ENCODE results near the gene MYRF. TPM values are rescaled to one million over a fixed set of nuclear protein-coding genes. Genes with fewer than 3 reads are reported as not detected.

Gene MYRF
- total and polyA plus RNA-seq, 2 donors (not counting 3 experiments of a cell fraction or from before 2014, with no cell fraction given) = 0.82 to 0.98 TPM

DNA sequence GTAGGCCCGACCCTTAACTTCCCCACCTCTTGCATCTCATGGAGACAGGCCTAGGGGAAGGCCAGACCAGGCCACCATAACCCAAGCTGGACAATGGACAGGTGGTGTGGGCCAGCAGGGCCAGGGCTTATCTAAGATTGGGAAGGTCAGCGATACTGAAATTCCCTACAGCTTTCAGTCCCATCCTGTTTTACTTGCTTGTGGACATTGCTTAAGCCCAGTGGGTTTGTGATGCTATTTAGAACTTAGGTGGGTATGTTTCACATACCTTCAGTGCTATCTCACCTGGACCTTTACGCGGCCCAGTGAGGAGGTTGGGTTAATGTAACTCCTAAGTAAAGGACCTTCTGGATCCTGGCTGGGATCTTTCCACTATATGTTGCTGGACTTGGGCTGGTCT, 77.4 kb downstream of the MYRF start:
- BruUV-seq (replicated peaks) = no TSS peak
- Histone ChIP-seq H3K27ac (ENCODE audit: insufficient read depth, low read depth, low read length) (peak overlapping the region; percentile 86), H2AFZ (ENCODE audit: low read depth, low read length) (no peak overlapping the region), H3K27me3 (ENCODE audit: control insufficient read depth in 2 of 2, insufficient read depth in 2 of 2, low read length in 2 of 2) (no peaks in the 10 kb centered on the region), H3K36me3 (ENCODE audit: control insufficient read depth in 2 of 2, extremely low read depth in 1 of 2, insufficient read depth in 2 of 2, low read length in 2 of 2) (no peaks in the 10 kb centered on the region), H3K79me2 (ENCODE audit: control insufficient read depth, insufficient read depth, low read length) (peaks cover 61% of the 10 kb centered on the region), H3K9me3 (replicated peaks; ENCODE audit: control insufficient read depth, insufficient read depth, low read length) (no peaks in the 10 kb centered on the region), H3K4me3 (replicated peaks in 1 of 3; ENCODE audit: insufficient read depth in 1 of 3, low read depth in 1 of 3, low read length in 3 of 3) (peak overlapping the region; percentile 69 to 93 (median 76)), H3K9ac (replicated peaks; ENCODE audit: extremely low read depth, insufficient read depth, low read length) (peak overlapping the region; percentile 43), H3K4me2 (ENCODE audit: insufficient read depth, low read length) (peak overlapping the region; percentile 77), H4K20me1 (replicated peaks; ENCODE audit: control insufficient read depth, extremely low read depth, insufficient read depth, low read length) (peaks cover 4% of the 10 kb centered on the region), H3K9me1 (replicated peaks; ENCODE audit: control insufficient read depth, extremely low read depth, insufficient read depth, low read length) (no peaks in the 10 kb centered on the region), H3K4me1 (ENCODE audit: control insufficient read depth, extremely low read depth, insufficient read depth, low read length) (peaks cover 60% of the 10 kb centered on the region)
- ChIA-PET POLR2A (interaction anchor here (1.8 to 4.3 kb wide), 2 partner anchors 13 to 33 kb away, joined by 4 to 36 read pairs; partner anchors contain the start of gene FADS1), CTCF (interaction anchor here (1.0 to 3.6 kb wide), 5 partner anchors 10 to 252 kb away, joined by 3 to 50 read pairs (median 4); partner anchors contain the start of genes FADS1, FEN1 and TMEM258)
- FAIRE-seq (no peak), DNase-seq (ENCODE audit: low read depth, low spot score) (no peak)
- dilution Hi-C loops (cut with MboI; ENCODE audit: extremely low pct_ligation_motif_present, low sequenced_read_pairs) = no loop called here
- TF ChIP-seq POLR2A (IDR thresholded peaks at IDR 0.05; ENCODE audit: low read depth, low read length) (peak; percentile 42), MAX (IDR thresholded peaks at IDR 0.05; ENCODE audit: insufficient read depth, insufficient read length) (no peak)
- intact Hi-C loops (cut with micrococcal nuclease) = no loop called here

- no peaks in the 10 kb centered on the region for H3K36me3 ChIP-seq (ENCODE audit: control insufficient read depth in 2 of 2, extremely low read depth in 1 of 2, insufficient read depth in 2 of 2, low read length in 2 of 2)
- DNase-seq (ENCODE audit: low read depth, low spot score) (no peak), FAIRE-seq (peak; percentile 80)
- ChIA-PET POLR2A (interaction anchor here (1.8 to 4.3 kb wide), 2 partner anchors 14 to 34 kb away, joined by 4 to 36 read pairs; partner anchors contain the start of gene FADS1), CTCF (interaction anchor here (0.9 to 3.6 kb wide), 8 partner anchors 10 to 278 kb away, joined by 3 to 50 read pairs (median 6); partner anchors contain the start of gene FADS1)
- no peak overlapping the region for H2AFZ ChIP-seq (ENCODE audit: low read depth, low read length)
- peaks cover 66% of the 10 kb centered on the region for H3K4me1 ChIP-seq (ENCODE audit: control insufficient read depth, extremely low read depth, insufficient read depth, low read length)
- peaks cover 67% of the 10 kb centered on the region for H3K79me2 ChIP-seq (ENCODE audit: control insufficient read depth, insufficient read depth, low read length)
- peak overlapping the region; percentile 43 for H3K9ac ChIP-seq (replicated peaks; ENCODE audit: extremely low read depth, insufficient read depth, low read length)
- no peaks in the 10 kb centered on the region for H3K9me3 ChIP-seq (replicated peaks; ENCODE audit: control insufficient read depth, insufficient read depth, low read length)
- TSS peak; percentile 8 for BruUV-seq (replicated peaks)
- H3K4me2 ChIP-seq (ENCODE audit: insufficient read depth, low read length) = peak overlapping the region; percentile 77
- H3K27me3 ChIP-seq (ENCODE audit: control insufficient read depth in 2 of 2, insufficient read depth in 2 of 2, low read length in 2 of 2) = no peaks in the 10 kb centered on the region
- peak overlapping the region; percentile 69 to 93 (median 76) for H3K4me3 ChIP-seq (replicated peaks in 1 of 3; ENCODE audit: insufficient read depth in 1 of 3, low read depth in 1 of 3, low read length in 3 of 3)
- intact Hi-C loops (cut with micrococcal nuclease) = no loop called here
- H3K9me1 ChIP-seq (replicated peaks; ENCODE audit: control insufficient read depth, extremely low read depth, insufficient read depth, low read length) = no peaks in the 10 kb centered on the region
- peak overlapping the region; percentile 10 for H3K27ac ChIP-seq (ENCODE audit: insufficient read depth, low read depth, low read length)
- peaks cover 4% of the 10 kb centered on the region for H4K20me1 ChIP-seq (replicated peaks; ENCODE audit: control insufficient read depth, extremely low read depth, insufficient read depth, low read length)
- dilution Hi-C loops (cut with MboI; ENCODE audit: extremely low pct_ligation_motif_present, low sequenced_read_pairs) = no loop called here
- TF ChIP-seq EZH2 (IDR thresholded peaks at IDR 0.05; ENCODE audit: borderline replicate concordance, low read depth, low read length, severe bottlenecking) = no peak
- TF ChIP-seq POLR2A (IDR thresholded peaks at IDR 0.05; ENCODE audit: low read depth, low read length) = no peak
- TF ChIP-seq POLR2AphosphoS5 (IDR thresholded peaks at IDR 0.05; ENCODE audit: insufficient read depth, low read depth, low read length) = no peak
Measured at GRCh38 chr11:61830237-61831105, 78.0 kb downstream of the MYRF start.
